ENCODE measurements around the gene D2HGDH. TPM values are rescaled to one million over a fixed set of nuclear protein-coding genes. Genes with fewer than 3 reads are reported as not detected.

D2HGDH gene
- total RNA-seq, 1 experiment from 2014 or later, result 30.7 TPM

- CTCF ChIA-PET, result interaction anchor here (0.5 kb wide), 1 partner anchor 43 kb away, joined by 3 read pairs; no protein-coding TSS in a partner anchor
Observed at GRCh38 chr2:241708879-241709278, 25.6 kb upstream of the D2HGDH start.

GRCh38 chr2:241719093-241719492 is 15.3 kb upstream of the D2HGDH start:
- intact Hi-C loops (cut with micrococcal nuclease; ENCODE audit: unreplicated experiment), result no loop called here
- Histone ChIP-seq H3K36me3 (ENCODE audit: insufficient read depth, low read length, poor library complexity, severe bottlenecking) (peaks cover 67% of the 10 kb centered on the region), H3K4me1 (ENCODE audit: insufficient read depth, low read length, poor library complexity, severe bottlenecking) (no peaks in the 10 kb centered on the region), H3K4me3 (ENCODE audit: low read depth, low read length, poor library complexity, severe bottlenecking) (no peak overlapping the region), H3K27me3 (replicated peaks; ENCODE audit: insufficient read depth, low read depth, low read length, poor library complexity) (no peaks in the 10 kb centered on the region), H3K9me3 (ENCODE audit: low read depth, low read length, poor library complexity, severe bottlenecking) (peaks cover 13% of the 10 kb centered on the region), H3K27ac (ENCODE audit: low read depth, low read length, poor library complexity, severe bottlenecking) (no peak overlapping the region)
- ChIA-PET POLR2A (ENCODE audit: low non-redundant PET) (no interaction called here), CTCF (interaction anchor here (0.6 kb wide), 1 partner anchor 9 kb away, joined by 3 read pairs; no protein-coding TSS in a partner anchor)
- no TSS peak for BruUV-seq (replicated peaks)
- no peak for DNase-seq (ENCODE audit: low spot score)
- TF ChIP-seq CTCF (conservative IDR thresholded peaks at IDR 0.05; ENCODE audit: low read depth, low read length) (no peak), EZH2 (IDR thresholded peaks at IDR 0.05; ENCODE audit: borderline replicate concordance, low read depth, low read length, poor library complexity, severe bottlenecking) (no peak)

More at GRCh38 chr2:241708879-241709278, 25.6 kb upstream of the D2HGDH start:
- no peak overlapping the region for H3K4me3 ChIP-seq (ENCODE audit: low read depth, low read length, poor library complexity, severe bottlenecking)
- H3K27ac ChIP-seq (ENCODE audit: low read depth, low read length, poor library complexity, severe bottlenecking), result no peak overlapping the region
- no peak for TF ChIP-seq EZH2 (IDR thresholded peaks at IDR 0.05; ENCODE audit: borderline replicate concordance, low read depth, low read length, poor library complexity, severe bottlenecking)
- TF ChIP-seq CTCF (conservative IDR thresholded peaks at IDR 0.05; ENCODE audit: low read depth, low read length), result no peak
- POLR2A ChIA-PET (ENCODE audit: low non-redundant PET), result no interaction called here
- no peak for DNase-seq (ENCODE audit: low spot score)
- no peaks in the 10 kb centered on the region for H3K27me3 ChIP-seq (replicated peaks; ENCODE audit: insufficient read depth, low read depth, low read length, poor library complexity)
- no peaks in the 10 kb centered on the region for H3K4me1 ChIP-seq (ENCODE audit: insufficient read depth, low read length, poor library complexity, severe bottlenecking)
- peaks cover 82% of the 10 kb centered on the region for H3K36me3 ChIP-seq (ENCODE audit: insufficient read depth, low read length, poor library complexity, severe bottlenecking)
- intact Hi-C loops (cut with micrococcal nuclease; ENCODE audit: unreplicated experiment), result loop anchor here (10.0 kb wide), 1 partner anchor 176 kb away; no protein-coding TSS in a partner anchor
- BruUV-seq (replicated peaks), result no TSS peak
- H3K9me3 ChIP-seq (ENCODE audit: low read depth, low read length, poor library complexity, severe bottlenecking), result peaks cover 11% of the 10 kb centered on the region

- no TSS peak for BruUV-seq (replicated peaks)
- ChIA-PET CTCF (interaction anchor here (0.6 kb wide), 1 partner anchor 1151 kb away, joined by 7 read pairs; no protein-coding TSS in a partner anchor), POLR2A (ENCODE audit: low non-redundant PET) (no interaction called here)
- Histone ChIP-seq H3K27me3 (replicated peaks; ENCODE audit: insufficient read depth, low read depth, low read length, poor library complexity) (no peaks in the 10 kb centered on the region), H3K4me1 (ENCODE audit: insufficient read depth, low read length, poor library complexity, severe bottlenecking) (no peaks in the 10 kb centered on the region), H3K36me3 (ENCODE audit: insufficient read depth, low read length, poor library complexity, severe bottlenecking) (peaks cover 61% of the 10 kb centered on the region), H3K9me3 (ENCODE audit: low read depth, low read length, poor library complexity, severe bottlenecking) (peaks cover 13% of the 10 kb centered on the region), H3K27ac (ENCODE audit: low read depth, low read length, poor library complexity, severe bottlenecking) (no peak overlapping the region), H3K4me3 (ENCODE audit: low read depth, low read length, poor library complexity, severe bottlenecking) (no peak overlapping the region)
- no peak for TF ChIP-seq CTCF (conservative IDR thresholded peaks at IDR 0.05; ENCODE audit: low read depth, low read length)
- TF ChIP-seq EZH2 (IDR thresholded peaks at IDR 0.05; ENCODE audit: borderline replicate concordance, low read depth, low read length, poor library complexity, severe bottlenecking), result no peak
- intact Hi-C loops (cut with micrococcal nuclease; ENCODE audit: unreplicated experiment), result no loop called here
- DNase-seq (ENCODE audit: low spot score), result no peak
Observed at GRCh38 chr2:241720099-241720498, 14.3 kb upstream of the D2HGDH start.
